ENCODE results near the gene ADCY2. TPM values are rescaled to one million over a fixed set of nuclear protein-coding genes. Genes with fewer than 3 reads are reported as not detected.

The ADCY2 gene
- total RNA-seq, 3 donors from 2014 or later = 1.7 to 14.8 (median 2.2) TPM

DNA sequence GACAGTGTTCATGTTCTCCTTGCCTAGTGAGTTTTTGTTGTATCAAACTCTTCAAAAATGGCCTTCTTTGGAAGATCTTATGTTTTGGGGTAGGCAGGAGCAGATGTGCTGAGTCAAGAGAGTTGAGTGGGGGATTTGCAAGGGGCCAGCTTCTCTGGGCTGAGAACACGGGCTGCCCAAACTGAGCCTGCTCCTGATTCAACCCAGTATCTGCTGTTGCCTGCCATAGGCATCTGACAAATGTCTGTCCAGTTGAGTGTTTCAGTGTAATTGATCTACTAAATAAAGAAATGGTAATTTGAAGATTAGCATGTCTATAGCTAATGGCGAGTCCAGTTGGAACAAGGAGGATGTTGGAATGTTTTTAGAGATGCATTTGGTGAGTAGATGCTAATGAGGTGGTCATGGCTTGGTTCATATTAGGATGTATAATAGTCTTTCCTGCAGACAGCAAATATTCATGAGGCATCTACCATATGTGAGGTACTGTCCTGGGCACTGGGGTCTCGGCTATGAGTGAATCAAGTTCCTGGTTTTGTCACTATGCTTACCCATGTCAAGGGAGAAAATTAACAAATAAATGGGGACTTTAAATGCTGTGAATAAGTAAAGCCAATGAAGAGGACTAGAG lies 119.5 kb downstream of the ADCY2 start:
- no peak overlapping the region for H3K4me3 ChIP-seq
- TF ChIP-seq, protein P1, sequence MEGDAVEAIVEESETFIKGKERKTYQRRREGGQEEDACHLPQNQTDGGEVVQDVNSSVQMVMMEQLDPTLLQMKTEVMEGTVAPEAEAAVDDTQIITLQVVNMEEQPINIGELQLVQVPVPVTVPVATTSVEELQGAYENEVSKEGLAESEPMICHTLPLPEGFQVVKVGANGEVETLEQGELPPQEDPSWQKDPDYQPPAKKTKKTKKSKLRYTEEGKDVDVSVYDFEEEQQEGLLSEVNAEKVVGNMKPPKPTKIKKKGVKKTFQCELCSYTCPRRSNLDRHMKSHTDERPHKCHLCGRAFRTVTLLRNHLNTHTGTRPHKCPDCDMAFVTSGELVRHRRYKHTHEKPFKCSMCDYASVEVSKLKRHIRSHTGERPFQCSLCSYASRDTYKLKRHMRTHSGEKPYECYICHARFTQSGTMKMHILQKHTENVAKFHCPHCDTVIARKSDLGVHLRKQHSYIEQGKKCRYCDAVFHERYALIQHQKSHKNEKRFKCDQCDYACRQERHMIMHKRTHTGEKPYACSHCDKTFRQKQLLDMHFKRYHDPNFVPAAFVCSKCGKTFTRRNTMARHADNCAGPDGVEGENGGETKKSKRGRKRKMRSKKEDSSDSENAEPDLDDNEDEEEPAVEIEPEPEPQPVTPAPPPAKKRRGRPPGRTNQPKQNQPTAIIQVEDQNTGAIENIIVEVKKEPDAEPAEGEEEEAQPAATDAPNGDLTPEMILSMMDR (IDR thresholded peaks at IDR 0.05) = no peak
- DNase-seq (no peak), ATAC-seq (no peak)
- no peaks in the 10 kb centered on the region for H3K4me1 ChIP-seq (ENCODE audit: low read depth)
- H3K36me3 ChIP-seq (ENCODE audit: low read depth) = no peaks in the 10 kb centered on the region
- no peaks in the 10 kb centered on the region for H3K9me3 ChIP-seq
- intact Hi-C loops (cut with DNase I, micrococcal nuclease) = no loop called here

DNA sequence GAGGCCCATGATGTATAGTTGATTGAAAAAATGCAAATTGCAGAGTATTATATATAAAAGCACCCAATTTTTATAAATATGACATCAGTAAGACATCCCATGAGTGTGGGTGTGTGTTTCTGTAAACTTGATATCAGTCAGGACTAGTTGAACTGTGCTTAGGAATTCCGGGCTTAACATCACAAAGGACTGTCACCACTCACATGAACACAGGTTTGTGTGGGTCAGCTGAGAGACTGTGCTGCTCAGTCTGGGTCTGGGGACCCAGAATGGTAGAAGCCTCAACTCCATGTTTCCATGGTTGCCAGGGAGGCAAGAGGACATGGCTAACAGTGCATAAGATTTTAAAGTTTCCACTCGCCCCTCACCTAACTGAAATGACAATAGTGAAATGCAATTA lies 120.3 kb downstream of the ADCY2 start:
- no peak for DNase-seq
- ATAC-seq = no peak
- Histone ChIP-seq H3K9me3 (no peaks in the 10 kb centered on the region), H3K36me3 (ENCODE audit: low read depth) (no peaks in the 10 kb centered on the region), H3K4me3 (no peak overlapping the region), H3K4me1 (ENCODE audit: low read depth) (no peaks in the 10 kb centered on the region)
- intact Hi-C loops (cut with DNase I, micrococcal nuclease) = no loop called here
- TF ChIP-seq, protein P1 (IDR thresholded peaks at IDR 0.05) = no peak

DNA sequence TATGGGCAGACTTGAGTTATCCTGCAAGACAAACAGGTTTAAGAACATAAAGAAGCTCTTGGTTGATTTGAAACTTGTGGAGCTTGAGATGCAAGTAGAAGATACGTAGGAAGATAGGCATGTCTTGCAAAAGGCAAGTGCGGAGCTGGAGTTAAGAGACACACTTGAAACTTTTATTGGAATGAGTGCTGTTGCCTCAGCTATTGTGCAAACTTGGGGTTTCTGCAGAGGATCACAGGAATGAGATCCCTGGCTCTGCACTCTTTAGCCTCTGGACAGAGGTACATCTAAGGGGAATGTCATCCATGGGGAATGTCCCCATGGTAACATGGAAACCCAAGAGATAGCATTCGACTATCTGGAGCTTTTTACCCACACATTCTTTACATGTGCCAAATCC lies 121.1 kb downstream of the ADCY2 start:
- TF ChIP-seq, protein P1 (IDR thresholded peaks at IDR 0.05) = no peak
- Histone ChIP-seq H3K36me3 (ENCODE audit: low read depth) (no peaks in the 10 kb centered on the region), H3K9me3 (no peaks in the 10 kb centered on the region), H3K4me1 (ENCODE audit: low read depth) (no peaks in the 10 kb centered on the region), H3K4me3 (no peak overlapping the region)
- DNase-seq (no peak), ATAC-seq (no peak)
- intact Hi-C loops (cut with DNase I, micrococcal nuclease) = no loop called here

DNA sequence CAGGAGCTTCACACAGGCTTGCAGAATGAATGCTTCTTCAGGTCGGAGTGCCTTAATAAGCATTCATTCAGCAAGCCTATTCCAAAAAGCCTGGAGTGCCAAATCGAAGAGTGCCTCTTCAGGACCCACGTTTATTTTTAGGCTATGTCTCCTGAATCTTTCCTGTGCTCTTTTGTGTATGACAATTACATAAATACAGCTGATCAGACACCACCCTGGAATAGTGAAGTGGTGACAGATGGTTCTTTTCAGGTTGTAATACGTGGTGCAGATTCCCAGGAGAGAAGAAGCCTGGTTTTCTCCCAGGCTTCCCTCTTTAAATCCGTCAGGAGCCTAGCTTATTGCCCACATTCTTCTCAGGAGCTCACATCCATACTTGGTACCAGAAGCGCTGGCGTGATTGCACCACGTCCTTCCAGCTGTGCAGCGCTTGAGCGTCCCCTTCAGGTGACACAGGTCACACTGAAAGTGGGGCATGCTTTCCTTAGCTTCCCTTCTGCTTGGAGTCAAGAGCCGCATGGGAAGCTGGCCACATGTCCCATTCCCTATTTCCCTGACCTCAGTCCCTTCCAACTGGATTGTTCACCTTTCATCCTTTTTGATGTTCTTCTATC lies 123.1 kb downstream of the ADCY2 start:
- no peak for ATAC-seq
- Histone ChIP-seq H3K9me3 (no peaks in the 10 kb centered on the region), H3K4me1 (ENCODE audit: low read depth) (no peaks in the 10 kb centered on the region), H3K36me3 (ENCODE audit: low read depth) (no peaks in the 10 kb centered on the region), H3K4me3 (no peak overlapping the region)
- DNase-seq = no peak
- TF ChIP-seq, protein P1 (IDR thresholded peaks at IDR 0.05) = no peak
- intact Hi-C loops (cut with DNase I, micrococcal nuclease) = no loop called here

DNA sequence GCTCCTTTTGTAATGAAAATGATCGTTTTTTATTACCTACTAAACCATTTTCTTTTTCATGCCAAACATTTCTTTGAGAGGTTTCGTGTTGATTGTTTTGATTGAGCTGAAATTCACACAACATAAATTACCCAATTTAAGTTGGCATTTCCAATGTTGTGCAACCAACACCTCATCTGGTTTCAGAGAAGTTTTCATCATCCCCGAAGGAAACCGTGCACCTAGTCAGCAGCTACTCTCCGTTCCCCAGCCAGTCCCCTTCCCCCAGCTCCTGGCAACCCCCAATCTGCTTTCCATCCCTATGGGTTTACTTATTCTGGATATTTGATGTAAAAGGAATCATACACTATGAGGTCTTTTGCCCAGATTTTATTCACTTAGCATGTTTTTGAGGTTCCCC lies 123.6 kb downstream of the ADCY2 start:
- Histone ChIP-seq H3K4me3 (no peak overlapping the region), H3K9me3 (no peaks in the 10 kb centered on the region), H3K36me3 (ENCODE audit: low read depth) (no peaks in the 10 kb centered on the region), H3K4me1 (ENCODE audit: low read depth) (no peaks in the 10 kb centered on the region)
- TF ChIP-seq, protein P1 (IDR thresholded peaks at IDR 0.05) = no peak
- ATAC-seq (no peak), DNase-seq (no peak)
- intact Hi-C loops (cut with DNase I, micrococcal nuclease) = no loop called here

All from mucosa of descending colon (tissue), 3 donors.